Measurements from ENCODE around the gene DNAJA3. TPM values are rescaled to one million over a fixed set of nuclear protein-coding genes. Genes with fewer than 3 reads are reported as not detected.

DNAJA3 gene
- total RNA-seq, 2 experiments from 2014 or later, result 17.2 to 18.8 TPM

- no peaks in the 10 kb centered on the region for H3K4me1 ChIP-seq (ENCODE audit: insufficient read depth, low read length)
- H3K4me3 ChIP-seq (ENCODE audit: low read length), result no peak overlapping the region
- H3K27me3 ChIP-seq (ENCODE audit: control insufficient read depth in 1 of 2, insufficient read depth in 2 of 2, low read length in 2 of 2), result no peaks in the 10 kb centered on the region
- Mint-ChIP-seq H3K4me3 (no peak overlapping the region), H3K9me3 (no peaks in the 10 kb centered on the region), H3K27ac (no peak overlapping the region), H3K27me3 (no peaks in the 10 kb centered on the region), H3K36me3 (ENCODE audit: low read depth) (peaks cover 83% of the 10 kb centered on the region), H3K4me1 (ENCODE audit: low read depth) (peaks cover 9% of the 10 kb centered on the region)
- H3K27ac ChIP-seq (ENCODE audit: low read depth in 1 of 2, low read length in 2 of 2), result no peak overlapping the region
- peaks cover 76% of the 10 kb centered on the region for H3K36me3 ChIP-seq (ENCODE audit: insufficient read depth, low read length)
- ATAC-seq (ENCODE audit: poor library complexity), result no peak
- H3K9me3 ChIP-seq (ENCODE audit: control insufficient read depth in 1 of 2, insufficient read depth in 1 of 2, low read length in 2 of 2), result no peaks in the 10 kb centered on the region
- intact Hi-C loops (cut with DNase I, micrococcal nuclease), result no loop called here
- ChIA-PET CTCF (no interaction called here), POLR2A (no interaction called here)
- TF ChIP-seq CTCF (IDR thresholded peaks at IDR 0.05), result no peak
- DNase-seq, result no peak
These were observed 9.8 kb downstream of the DNAJA3 start for GRCh38 chr16:4435337-4436067.

GRCh38 chr16:4437366-4437765 is 11.7 kb downstream of the DNAJA3 start:
- DNase-seq (no peak), ATAC-seq (ENCODE audit: poor library complexity) (no peak)
- H3K36me3 ChIP-seq (ENCODE audit: insufficient read depth, low read length), result peaks cover 86% of the 10 kb centered on the region
- H3K36me3 Mint-ChIP-seq (ENCODE audit: low read depth), result peaks cover 88% of the 10 kb centered on the region
- H3K4me3 Mint-ChIP-seq, result no peak overlapping the region
- H3K9me3 Mint-ChIP-seq, result no peaks in the 10 kb centered on the region
- H3K4me1 ChIP-seq (ENCODE audit: insufficient read depth, low read length), result no peaks in the 10 kb centered on the region
- H3K9me3 ChIP-seq (ENCODE audit: control insufficient read depth in 1 of 2, insufficient read depth in 1 of 2, low read length in 2 of 2), result no peaks in the 10 kb centered on the region
- no peaks in the 10 kb centered on the region for H3K27me3 Mint-ChIP-seq
- no peak overlapping the region for H3K27ac Mint-ChIP-seq
- ChIA-PET POLR2A (no interaction called here), CTCF (interaction anchor here (1.5 kb wide), 1 partner anchor 111 kb away, joined by 4 read pairs; no protein-coding TSS in a partner anchor)
- H3K4me3 ChIP-seq (ENCODE audit: low read length), result no peak overlapping the region
- H3K27me3 ChIP-seq (ENCODE audit: control insufficient read depth in 1 of 2, insufficient read depth in 2 of 2, low read length in 2 of 2), result no peaks in the 10 kb centered on the region
- peaks cover 9% of the 10 kb centered on the region for H3K4me1 Mint-ChIP-seq (ENCODE audit: low read depth)
- intact Hi-C loops (cut with DNase I, micrococcal nuclease), result no loop called here
- no peak for TF ChIP-seq CTCF (IDR thresholded peaks at IDR 0.05)
- no peak overlapping the region for H3K27ac ChIP-seq (ENCODE audit: low read depth in 1 of 2, low read length in 2 of 2)

- H3K27ac Mint-ChIP-seq, result no peak overlapping the region
- no peak overlapping the region for H3K4me3 ChIP-seq (ENCODE audit: low read length)
- H3K4me1 Mint-ChIP-seq (ENCODE audit: low read depth), result no peaks in the 10 kb centered on the region
- ATAC-seq (ENCODE audit: poor library complexity) (no peak), DNase-seq (no peak)
- H3K36me3 Mint-ChIP-seq (ENCODE audit: low read depth), result peaks cover 91% of the 10 kb centered on the region
- H3K36me3 ChIP-seq (ENCODE audit: insufficient read depth, low read length), result peaks cover 93% of the 10 kb centered on the region
- no peaks in the 10 kb centered on the region for H3K27me3 Mint-ChIP-seq
- intact Hi-C loops (cut with DNase I, micrococcal nuclease), result no loop called here
- no peak overlapping the region for H3K27ac ChIP-seq (ENCODE audit: low read depth in 1 of 2, low read length in 2 of 2)
- TF ChIP-seq CTCF (IDR thresholded peaks at IDR 0.05), result no peak
- H3K4me3 Mint-ChIP-seq, result no peak overlapping the region
- H3K4me1 ChIP-seq (ENCODE audit: insufficient read depth, low read length), result no peaks in the 10 kb centered on the region
- no peaks in the 10 kb centered on the region for H3K27me3 ChIP-seq (ENCODE audit: control insufficient read depth in 1 of 2, insufficient read depth in 2 of 2, low read length in 2 of 2)
- H3K9me3 Mint-ChIP-seq, result no peaks in the 10 kb centered on the region
- POLR2A ChIA-PET, result no interaction called here
- CTCF ChIA-PET, result no interaction called here
- no peaks in the 10 kb centered on the region for H3K9me3 ChIP-seq (ENCODE audit: control insufficient read depth in 1 of 2, insufficient read depth in 1 of 2, low read length in 2 of 2)
These were observed 16.7 kb downstream of the DNAJA3 start for GRCh38 chr16:4442371-4442770.

Measured in CD4-positive, alpha-beta T cell (primary cell).